GM21423 (cell line): ENCODE measurements around the gene PTPRN2.

Experiments used
- ATAC-seq: cut with Tn5 transposase; IDR thresholded peaks from one replicate; pipeline ENCODE4 v1.9.1; 2021; ENCODE audit warnings: mild to moderate bottlenecking, moderate library complexity; ENCODE audit not compliant: unreplicated experiment

The PTPRN2 gene

DNA sequence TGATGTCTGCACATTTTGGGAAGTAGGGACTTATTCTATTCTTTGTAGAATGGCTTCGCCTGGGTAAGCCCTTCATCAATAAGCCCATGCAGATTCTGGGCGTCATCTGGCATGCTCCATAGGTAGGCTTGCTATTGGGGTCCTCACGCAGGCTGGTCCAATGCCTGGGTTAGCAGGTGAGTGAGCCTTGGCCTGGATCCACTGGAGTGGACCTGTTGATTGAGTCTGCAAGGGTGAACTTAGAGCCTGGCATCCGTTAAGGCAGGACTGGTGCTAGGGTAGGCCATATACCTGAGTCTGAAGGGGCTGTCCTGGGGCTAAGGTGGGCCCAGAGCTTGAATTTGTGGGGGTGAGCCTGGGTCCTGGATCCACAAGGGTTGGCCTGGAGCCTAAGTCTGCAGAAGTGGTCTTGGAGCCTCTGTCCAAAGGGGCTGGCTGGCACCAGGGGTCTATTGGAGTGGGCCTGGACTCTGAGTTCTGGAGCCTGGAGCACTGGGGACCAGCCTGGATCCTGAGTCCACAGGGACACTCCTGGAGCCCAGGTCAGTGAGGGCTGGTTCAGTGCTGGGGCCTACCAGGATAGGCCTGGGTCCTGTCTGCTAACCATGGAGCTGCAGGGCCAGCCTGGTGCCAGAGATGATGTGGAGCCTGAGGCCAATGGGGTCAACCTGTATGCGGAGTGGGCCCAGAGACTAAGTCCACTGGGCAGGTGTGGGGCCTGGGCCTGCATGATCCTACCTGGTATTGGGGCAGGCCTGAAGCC, 297.7 kb downstream of the PTPRN2 start:
- ATAC-seq, result no peak

GRCh38 chr7:158289231-158289630, 298.4 kb downstream of the PTPRN2 start:
- no peak for ATAC-seq

- no peak for ATAC-seq
Measured at GRCh38 chr7:158286210-158286609, 301.4 kb downstream of the PTPRN2 start.

DNA sequence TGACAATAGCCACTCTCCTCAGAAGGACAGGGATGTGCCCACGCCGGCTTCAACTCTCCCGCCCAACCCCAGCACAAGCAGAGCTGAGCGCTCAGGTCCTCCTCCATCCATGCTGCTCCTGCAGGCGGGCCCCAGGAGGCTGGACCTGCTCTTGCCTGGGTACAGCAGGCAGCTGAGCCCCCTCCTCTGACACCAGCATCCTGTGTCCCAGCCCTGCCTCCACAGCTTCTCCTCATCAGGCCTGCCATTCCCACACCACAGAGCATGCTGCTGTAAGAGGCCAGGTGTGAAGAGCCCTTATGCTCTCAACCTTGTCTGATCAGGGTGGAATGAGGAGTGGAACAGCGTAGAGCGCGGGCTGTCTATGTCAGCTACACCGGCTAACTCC, 302.2 kb downstream of the PTPRN2 start:
- ATAC-seq, result no peak

DNA sequence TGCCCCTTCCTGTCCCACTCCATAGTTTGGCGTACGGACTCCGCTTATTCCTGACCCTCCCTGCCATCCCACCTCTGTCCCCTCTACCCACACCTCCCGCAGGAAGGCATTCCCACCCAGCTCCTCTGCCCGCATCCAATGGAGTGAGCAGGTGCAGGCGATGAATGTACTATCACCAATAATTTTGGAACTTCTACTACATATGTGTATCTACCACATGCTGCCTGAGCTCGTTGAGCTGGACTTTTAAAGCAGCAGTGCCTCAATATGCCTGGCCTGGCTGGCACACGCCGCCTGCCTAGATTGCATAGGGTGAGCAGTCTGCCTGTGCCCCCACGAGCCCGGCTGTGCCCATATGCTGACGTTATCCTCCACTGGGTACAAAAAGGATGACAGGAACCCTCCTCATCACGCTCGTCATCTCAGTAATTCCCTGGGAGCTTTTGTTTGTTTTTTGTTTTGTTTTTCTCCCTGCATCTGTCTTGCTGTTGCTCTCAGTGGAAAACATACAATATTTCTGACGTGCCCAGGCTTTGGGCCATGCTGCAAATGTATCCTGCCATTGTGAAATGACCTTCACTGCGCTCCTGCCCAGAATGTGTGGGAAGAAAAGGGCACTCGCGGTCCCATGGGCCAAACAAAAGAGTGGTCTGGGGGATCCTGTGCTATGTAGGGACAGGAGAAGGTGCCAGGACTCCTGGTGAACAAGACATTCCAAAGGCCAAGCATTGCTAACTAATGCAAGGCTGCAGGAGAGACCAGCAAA, 302.8 kb downstream of the PTPRN2 start:
- no peak for ATAC-seq

DNA sequence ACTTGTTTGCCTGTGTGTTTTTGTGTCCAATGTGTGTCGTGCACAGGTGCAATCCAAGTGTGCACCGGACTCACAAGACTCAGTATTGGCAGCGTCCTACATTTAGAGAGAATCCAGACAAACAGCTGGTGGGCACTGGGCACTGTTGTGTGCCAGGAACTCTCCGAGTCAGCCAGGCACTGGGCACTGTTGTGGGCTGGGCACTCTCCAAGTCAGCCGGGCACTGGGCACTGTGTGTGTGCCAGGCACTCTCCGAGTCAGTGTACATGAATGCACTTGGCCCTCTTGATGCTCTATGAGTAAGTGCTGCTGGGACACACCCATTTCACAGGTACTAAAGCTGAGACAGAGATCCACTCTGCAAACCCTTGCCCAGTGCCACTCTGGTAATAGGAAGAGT, 303.5 kb downstream of the PTPRN2 start:
- no peak for ATAC-seq

GRCh38 chr7:158283016-158283974, 304.3 kb downstream of the PTPRN2 start:
- no peak for ATAC-seq

DNA sequence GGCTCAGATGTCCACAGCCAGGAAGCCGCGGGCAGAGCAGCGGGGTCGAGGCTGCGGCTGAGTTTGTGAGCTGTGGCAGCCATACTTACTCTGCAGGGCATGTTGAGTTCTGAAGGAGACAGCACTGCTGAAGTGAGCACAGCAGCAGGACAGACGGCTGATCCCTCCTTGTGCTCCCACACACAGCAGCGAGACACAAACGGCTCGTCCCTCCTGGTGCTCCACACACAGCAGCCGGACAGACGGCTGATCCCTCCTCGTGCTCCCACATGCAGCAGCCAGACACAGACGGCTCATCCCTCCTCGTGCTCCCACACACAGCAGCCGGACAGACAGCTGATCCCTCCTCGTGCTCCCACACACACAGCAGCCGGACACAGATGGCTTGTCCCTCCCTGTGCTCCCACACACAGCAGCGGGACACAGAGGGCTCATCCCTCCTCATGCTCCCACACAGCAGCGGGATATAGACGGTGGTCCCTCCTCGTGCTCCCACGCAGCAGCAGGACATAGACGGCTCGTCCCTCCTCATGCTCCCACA, 305.1 kb downstream of the PTPRN2 start:
- no peak for ATAC-seq

DNA sequence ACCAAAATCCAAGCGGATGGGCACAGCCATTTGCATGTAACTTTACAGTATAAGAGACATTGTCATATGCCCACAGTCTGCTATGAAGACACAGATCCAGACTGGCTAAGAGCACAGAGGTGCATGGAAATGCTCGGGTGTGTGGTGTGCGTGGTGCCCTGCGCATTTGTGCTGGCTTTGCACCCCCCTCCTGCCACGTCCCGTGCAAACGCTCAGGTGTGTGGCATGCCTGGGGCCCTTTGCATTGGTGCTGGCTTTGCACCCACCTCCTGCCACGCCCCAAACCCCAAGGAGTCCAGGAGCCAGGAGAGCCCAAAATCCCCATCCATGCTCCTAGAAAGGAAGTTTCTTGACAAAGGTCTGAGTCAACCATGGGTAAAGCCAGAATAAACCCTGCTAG, 306.2 kb downstream of the PTPRN2 start:
- no peak for ATAC-seq

GRCh38 chr7:158280448-158281144, 307.0 kb downstream of the PTPRN2 start:
- no peak for ATAC-seq

DNA sequence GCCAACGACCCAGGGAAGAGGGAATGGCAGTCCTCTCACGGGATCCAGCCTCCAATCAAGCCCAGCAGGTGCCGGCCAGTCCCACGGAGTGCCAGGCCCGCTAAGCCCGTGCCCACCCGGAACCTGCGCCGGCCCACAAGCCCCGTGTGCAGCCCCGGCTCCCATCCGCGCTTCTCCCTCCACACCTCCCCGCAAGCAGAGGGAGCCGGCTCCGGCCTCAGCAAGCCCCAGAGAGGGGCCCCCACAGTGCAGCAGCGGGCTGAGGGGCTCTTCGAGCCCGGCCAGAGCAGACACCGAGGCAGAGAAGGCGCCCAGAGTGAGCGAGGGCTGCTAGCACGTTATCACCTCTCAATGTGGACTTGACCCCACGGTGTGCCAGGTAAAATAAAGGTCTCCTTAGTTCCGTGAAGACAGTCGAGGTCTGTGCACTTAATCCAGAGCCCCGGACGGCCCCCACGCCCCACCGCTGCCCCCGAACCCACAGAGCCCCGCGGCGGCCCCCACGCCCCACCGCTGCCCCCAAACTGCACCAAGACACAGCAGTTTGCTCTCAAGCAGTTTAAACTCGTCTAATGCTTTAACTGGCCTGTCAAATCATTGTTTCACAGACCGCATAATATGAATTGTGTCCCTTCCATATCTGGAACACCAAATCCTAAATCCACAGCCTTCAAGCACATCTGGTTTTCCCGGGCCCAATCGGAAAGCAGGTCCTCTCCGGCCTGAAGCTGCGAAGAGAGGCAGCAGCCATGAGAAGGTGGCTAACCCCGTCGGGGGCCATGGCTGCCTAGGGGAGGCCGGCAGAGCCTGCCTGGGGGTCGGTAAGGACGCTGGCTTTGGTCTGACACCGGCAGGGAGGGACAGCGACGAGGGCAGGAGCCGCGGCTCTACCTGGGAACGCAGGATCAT, 307.8 kb downstream of the PTPRN2 start:
- ATAC-seq, result no peak

DNA sequence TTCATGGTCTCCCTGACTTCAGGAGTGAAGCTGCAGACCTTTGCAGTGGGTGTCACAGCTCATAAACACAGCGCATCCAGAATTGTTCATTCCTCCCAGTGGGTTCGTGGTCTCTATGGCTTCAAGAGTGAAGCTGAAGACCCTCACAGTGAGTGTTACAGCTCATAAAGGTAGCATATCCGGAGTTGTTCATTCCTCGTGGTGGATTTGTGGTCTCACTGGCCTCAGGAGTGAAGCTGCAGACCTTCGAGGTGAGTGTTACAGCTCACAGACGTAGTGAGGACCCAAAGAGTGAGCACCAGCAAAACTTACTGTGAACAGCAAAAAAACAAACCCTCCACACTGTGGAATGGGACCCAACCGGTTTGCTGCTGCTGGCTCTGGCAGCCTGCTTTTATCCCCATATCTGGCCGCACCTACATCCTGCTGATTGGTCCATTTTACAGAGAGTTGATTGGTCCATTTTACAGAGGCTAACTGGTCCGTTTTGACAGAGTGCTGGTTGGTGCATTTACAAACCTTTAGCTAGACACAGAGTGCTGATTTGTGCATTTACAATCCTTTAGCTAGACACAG, 308.8 kb downstream of the PTPRN2 start:
- ATAC-seq, result no peak

- ATAC-seq, result no peak
Measured at GRCh38 chr7:158277219-158278141, 310.1 kb downstream of the PTPRN2 start.

- no peak for ATAC-seq
Measured at GRCh38 chr7:158276414-158277218, 311.0 kb downstream of the PTPRN2 start.

DNA sequence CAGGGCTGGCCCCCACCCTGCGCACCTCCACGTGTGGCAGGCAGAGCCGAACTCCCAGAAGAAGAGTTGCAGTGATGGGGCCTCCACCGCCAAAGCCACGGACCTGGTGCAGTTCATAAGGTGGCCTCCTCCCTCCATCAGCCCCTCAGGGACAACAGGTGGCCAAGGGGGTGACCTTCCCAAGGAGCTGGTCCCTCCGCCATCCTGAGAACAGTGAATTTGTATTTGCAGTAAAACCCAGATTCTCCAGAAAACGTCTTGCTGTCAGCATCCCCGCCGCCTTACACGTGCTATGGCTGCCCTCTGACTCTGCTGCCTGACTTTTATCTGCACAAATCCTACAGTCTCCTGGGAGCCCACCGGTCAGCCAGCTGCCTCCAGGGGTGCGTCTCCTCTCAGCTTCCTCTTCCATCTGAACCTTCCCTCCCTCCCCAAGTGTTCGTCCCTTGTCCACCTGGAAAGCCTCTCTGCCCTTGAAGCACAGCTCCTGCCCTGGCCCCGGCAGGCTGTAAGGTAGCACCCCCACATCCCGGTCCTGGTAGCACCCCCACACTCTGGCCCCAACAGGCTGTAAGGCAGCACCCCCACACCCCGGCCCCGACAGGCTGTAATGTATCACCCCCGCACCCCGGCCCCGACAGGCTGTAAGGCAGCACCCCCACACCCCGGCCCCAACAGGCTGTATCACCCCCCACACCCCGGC, 311.8 kb downstream of the PTPRN2 start:
- ATAC-seq, result no peak

GRCh38 chr7:158274996-158275395, 312.6 kb downstream of the PTPRN2 start:
- ATAC-seq, result no peak
